Hypothalamus (tissue), 51 donors: Measurements from ENCODE around the gene BBS10.
"Not testable (repeated sequence)": the region's sequence is repeated elsewhere in the genome, so short reads cannot be mapped to it uniquely, and the experiment has no call there.

Experiments used
- DNase-seq, 51 donors: peaks; one replicate each; lab custom pipeline; 2025; lab: John Stamatoyannopoulos, UW

The BBS10 gene

DNA sequence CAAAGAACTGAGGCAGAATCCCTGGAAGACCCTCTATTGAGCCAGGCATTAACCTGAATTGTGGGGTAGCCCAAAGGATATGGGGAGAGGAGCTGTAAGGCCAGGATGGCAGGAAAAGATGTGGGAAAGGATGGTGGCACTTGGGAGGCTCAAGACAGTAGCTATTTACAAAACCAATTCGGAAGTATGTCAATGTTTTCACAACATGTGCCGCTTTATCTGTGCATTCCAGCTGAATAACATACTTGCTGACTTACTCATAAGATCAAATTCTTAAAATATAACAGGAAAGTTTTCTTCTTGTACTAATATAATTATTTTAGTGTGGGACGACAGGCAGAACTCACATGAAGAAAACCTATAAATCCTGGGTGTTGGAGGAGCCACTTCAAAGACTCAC lies 10.6 kb downstream of the BBS10 start:
- no peak for DNase-seq

DNA sequence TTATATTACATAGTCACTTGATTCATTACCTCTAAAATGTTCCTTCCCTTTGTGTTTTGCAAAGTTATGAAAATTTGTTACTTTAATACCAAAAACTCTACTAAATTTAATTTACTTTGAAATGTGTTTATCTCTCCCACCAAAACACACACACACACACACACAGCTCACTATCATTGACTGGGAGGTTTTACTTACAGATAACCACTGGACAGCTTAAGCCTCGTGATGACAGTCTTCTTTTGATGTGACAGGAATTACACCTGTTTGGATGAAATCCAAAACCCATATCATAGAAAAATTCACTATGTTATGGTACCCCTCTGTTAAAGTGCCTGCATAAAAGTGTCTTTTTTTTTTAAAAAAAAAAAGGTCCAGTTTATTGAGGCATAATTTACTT lies 15.6 kb downstream of the BBS10 start:
- no peak for DNase-seq

DNA sequence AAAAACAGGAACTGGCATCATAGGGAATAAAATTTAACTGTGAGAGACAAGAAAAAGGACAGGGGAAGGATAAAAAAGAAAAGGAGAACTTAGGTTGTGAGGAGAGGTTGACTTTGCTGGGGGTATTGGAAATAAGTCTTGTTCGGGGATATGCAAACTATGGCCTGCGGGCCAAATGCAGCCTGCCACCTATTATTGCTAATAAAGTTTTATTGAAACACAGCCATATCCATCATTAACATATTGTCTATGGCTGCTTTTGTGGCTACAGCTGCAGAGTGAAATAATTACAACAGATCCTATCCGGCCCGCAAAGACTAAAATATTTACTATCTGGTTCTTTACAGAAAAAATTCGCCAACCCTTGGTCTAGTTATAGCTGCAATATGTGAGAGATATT lies 18.6 kb downstream of the BBS10 start:
- DNase-seq: no peak

DNA sequence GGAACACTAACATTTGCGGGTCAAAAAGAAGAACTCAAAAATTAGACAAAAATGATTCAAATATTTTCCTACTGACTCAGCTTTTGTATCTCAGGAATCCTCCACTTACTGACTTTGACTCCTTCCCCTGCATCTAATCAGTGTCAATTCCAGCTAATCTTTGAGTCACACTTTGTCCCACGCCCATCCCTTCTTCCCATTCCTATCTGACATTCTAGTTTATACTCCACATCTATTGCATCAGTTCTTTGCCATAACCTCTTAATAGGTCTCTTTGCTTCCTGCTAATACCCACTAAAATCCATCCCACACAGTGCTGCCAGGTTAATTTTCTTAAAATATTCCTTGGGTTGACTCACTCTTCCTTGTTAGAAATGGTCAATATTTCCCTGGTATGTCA lies 19.1 kb downstream of the BBS10 start:
- peak in 1 of 51 donors; percentile 24 for DNase-seq

DNA sequence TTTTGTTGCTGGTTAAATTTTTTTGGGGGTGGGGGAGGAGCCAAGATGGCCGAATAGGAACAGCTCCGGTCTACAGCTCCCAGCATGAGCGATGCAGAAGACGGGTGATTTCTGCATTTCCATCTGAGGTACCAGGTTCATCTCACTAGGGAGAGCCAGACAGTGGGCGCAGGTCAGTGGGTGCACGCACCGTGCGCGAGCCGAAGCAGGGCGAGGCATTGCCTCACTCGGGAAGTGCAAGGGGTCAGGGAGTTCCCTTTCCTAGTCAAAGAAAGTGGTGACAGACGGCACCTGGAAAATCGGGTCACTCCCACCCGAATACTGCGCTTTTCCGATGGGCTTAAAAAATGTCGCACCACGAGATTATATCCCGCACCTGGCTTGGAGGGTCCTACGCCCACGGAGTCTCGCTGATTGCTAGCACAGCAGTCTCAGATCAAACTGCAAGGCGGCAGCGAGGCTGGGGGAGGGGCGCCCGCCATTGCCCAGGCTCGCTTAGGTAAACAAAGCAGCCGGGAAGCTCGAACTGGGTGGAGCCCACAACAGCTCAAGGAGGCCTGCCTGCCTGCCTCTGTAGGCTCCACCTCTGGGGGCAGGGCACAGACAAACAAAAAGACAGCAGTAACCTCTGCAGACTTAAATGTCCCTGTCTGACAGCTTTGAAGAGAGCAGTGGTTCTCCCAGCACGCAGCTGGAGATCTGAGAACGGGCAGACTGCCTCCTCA lies 28.5 kb downstream of the BBS10 start:
- not testable (repeated sequence) for DNase-seq

DNA sequence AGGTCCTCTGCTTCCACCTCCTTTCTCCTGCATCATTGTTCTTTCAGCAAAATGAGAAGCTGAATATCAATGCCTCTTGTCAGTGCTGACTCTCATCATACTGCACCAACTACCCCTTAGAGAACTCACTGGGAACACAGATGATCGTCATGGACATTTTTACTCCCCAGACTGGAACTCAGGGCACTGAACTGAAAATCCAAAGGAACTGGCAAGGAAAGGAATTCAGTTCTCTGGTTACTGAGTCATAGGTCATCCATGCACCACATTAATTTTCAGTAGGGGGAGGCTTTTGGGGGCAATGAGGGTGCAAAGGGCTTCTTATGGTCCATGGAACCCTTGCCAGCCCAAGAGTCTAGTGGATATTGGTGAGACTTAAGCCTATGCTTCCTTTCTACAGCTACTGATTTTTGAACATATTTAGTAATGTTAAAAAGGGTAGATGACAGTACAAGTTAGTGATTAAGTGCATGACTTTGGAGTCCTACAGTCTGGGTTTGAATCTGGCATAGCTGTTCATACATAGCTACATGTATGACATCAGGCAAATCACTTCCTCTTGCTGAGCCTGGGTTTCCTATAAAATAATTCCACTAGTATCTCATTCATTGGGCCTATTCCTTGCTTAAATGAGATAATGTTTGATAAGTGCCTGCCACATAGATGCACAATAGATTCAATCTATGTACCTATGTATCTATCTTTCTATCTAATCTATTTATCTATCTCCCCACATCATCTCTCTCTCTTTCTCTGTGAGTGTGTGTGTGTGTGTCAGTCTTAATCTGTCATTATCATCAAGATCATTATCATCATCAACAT lies 29.2 kb downstream of the BBS10 start:
- no peak for DNase-seq

DNA sequence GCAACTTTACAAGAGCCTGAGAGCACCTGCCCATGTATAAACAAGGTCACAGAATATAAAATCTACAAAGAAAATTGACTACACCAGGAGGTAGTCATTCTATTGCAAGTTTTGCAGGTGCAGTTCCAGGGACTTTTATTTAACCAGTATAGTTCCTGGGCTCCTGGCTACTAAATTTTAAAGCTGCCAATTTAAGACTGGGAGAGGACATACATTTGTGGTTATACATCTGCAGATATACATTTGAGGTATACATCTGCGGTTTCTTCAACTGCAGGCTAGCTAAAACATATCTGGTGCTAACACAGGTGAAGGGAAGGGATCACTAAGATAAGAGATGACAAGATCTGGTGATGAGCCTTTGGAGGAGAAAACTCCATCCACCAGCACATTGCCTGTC lies 30.2 kb downstream of the BBS10 start:
- no peak for DNase-seq

DNA sequence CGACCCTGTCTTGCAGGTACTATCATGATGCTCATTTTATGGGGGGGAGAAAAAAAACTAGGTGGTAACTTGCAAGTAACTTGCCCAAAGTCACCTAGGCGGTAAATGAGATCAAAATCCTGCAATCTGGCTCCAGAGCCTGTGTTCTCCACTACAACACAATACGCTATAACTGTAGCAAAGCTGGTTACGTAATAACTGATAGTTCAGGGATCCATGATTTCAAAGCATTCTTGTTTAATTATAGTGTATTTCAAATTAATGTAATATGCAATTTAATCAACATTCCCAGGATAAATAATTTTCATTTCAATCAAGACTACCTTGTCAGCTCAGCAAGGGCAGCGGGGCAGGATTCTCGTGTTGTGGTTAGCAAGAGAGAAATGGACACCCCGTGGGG lies 31.7 kb downstream of the BBS10 start:
- no peak for DNase-seq

DNA sequence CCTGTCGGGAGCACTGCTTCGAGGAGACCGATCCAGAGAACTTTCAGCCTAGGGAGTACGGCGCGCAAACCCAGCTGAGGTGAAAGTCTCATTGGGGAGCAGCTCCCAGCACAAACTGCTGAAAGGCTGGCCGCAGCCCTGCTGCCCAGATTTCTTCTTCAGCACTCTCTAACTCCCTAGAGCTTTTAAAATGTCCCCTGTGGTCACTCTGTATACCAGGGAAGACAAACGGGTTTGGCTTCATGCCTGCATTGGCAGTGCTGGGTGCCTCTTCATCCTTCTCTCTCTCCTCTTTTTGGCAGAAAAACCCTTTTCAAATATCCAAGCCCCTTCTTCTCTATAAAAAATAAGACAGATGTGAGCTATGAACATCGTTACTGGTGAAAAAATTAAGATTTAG lies 34.9 kb downstream of the BBS10 start:
- DNase-seq: no peak

DNA sequence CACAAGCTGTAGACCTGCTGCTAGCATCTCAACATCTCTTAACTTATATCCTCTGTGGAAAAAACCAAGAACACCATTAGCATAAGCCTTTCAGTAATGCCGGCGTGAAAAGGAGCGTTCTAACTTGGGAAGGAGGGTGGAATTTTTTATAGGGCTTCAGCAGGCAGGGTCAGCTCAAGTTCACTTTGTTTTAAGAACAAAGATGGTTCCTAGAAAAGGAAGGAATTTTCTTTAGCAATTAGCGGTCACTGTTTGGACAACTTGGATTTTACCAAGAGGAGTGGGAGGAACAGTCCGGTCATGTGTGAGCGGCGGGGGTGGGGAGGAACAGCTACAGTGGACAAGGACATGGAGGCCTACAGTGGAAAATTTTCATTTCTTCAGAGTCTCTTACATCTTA lies 35.9 kb downstream of the BBS10 start:
- DNase-seq: no peak

DNA sequence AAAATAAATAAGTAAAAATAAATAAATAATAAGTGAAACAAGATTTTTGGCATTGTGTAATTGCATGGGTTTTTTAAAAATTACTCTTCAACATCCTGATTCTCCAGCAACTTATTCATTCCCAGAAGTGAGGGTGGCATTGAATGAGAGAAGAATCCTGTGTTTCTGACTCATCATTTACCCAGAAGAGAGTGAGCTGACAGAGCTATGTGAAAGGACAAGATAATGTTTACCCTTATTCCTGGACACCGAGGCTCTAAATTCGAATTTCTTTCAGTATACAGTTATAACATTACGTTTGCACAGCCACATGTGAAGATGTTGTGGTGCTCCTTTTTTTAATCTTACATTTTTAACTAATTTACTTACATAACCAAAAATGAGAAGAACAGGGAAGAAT lies 36.4 kb downstream of the BBS10 start:
- DNase-seq: no peak

DNA sequence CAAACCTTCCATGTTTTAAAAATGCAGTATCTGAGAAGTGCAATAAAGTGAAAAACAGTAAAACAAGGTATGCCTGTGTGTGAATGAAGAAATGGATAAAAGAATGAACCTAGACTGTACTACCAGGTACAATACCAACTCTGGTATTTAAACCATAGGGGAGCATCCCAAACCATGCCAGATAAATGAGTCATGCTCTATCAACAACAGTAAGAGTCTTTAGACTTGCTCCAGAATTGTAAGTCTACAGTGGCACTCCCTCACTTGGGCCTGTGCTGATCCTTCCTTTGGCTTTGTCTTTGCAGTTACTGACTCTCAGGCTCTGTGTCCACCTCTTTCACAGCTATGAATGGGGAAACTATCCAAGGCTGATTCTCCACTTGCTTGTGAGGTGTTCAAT lies 38.1 kb downstream of the BBS10 start:
- no peak for DNase-seq

DNA sequence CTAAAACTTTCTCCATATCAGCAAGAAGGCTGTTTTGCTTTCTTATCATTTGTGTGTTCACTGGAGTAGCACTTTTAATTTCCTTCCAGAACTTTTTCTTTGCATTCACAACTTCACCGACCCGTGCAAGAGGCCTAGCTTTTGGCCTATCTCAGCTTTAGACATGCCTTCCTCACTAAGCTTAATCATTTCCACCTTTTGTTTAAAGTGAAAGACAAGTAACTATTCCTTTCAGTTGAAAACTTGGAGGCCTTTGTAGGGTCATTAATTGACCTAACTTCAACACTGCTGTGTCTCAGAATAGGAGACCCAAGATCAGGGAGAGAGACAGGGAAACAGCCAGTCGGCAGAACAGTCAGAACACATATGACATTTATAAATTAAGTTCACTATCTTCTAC lies 39.3 kb downstream of the BBS10 start:
- DNase-seq: no peak

DNA sequence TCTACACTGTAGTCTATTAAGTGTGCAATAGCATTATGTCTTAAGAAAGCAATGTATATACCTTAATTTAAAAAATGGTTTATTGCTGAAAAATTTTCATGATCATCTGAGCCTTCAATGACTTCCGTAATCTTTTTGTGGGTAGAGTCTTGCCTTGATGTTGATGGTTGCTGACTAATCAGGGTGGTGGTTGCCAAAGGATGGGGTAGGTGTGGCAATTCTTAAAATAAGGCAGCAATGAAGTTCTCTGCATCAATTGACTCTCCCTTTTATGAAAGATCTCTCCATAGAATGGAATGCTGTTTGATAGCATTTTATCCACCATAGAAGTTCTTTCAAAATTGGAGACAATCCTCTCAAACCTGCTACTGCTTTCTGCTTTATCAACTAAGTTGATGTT lies 41.1 kb downstream of the BBS10 start:
- DNase-seq: no peak

DNA sequence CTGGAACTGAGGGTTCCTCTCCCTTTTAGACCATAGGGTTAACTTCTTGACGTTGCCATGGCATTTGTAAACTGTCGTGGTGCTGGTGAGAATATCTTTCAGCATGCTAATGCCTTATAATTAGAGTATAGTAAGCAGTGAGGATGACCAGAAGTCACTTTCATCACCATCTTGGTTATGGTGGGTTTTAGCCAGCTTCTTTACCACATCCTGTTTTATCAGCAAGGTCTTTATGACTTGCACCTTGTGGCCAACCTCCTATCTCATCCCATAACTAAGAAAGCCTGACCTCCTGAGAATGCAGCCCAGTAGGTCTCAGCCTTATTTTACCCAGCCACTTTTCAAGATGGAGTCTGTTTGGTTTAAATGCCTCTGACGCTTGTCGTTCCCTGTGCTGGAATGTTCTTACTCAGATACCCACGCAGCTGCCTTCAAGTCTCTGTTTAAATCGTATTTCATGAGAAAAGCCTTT lies 44.2 kb downstream of the BBS10 start:
- DNase-seq: no peak

DNA sequence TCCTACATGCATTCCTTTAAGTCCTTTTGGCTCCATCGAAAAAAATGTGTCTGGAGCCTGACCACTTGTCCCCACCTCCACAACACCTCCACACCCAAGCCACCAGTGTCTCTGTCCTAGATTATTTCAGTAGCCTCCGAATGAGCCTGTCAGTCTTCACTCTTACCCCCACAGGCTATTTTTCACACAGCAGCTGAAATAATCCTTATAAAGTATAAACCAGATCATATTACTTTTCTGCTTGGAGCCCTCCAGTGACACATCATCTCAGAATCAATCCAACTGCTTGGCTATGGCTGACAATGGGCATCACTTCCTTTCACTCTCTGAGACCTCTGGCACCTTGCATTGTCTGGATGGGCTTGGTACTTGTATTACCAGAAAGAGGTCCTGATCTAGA lies 44.9 kb downstream of the BBS10 start:
- DNase-seq: no peak

DNA sequence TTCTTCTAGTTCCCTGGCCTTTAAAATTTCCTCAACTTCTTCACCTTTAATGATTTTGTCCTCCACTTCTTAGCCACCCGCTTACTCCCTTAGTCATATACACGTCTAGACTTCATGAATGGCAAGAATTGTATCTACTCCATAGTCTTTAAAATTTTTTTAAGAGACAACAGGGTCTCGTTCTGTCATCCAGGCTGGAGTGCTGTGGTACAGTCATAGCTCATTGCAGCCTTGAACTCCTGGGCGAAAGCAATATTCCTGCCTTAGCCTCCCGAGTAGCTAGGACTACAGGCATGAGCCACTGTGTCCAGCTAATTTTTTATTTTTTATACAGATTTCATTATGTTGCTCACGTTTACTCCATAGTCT lies 47.9 kb downstream of the BBS10 start:
- DNase-seq: no peak

DNA sequence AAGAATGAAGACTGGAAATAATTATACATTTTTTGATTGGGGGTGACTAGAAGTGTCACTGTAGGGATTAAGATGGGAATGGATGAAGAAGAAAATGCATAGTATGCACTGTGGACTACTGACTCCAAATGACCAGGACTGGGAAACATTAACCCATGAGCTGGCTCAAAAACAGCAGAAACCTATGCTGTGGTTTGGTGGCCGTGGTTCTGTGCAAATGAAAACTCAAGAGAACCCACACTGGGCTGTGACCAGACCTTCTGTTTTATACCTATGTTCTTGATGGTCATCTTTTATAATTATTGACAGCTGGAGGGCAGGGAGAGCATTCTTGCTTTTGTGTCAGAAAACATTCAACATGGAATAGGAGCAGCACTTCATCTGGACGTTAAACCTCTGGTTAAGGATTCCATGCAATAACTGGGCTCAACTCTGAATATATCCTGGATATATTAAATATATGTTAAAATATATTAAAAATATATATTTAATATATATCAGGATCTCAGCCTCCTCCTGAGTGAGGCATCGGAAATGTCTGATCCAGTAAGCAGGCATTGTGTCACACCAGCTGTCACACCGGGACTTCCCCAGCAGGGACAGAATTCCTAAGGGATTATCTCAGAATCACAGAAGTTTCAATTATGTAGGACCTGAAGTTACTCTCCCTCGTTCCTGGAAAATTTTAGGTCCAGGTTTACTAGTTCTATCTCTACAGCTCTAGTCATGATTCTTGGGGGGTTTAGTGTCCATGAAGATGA lies 48.5 kb downstream of the BBS10 start:
- DNase-seq: no peak
